ENCODE measurements around the gene GCA.

Gene GCA

DNA sequence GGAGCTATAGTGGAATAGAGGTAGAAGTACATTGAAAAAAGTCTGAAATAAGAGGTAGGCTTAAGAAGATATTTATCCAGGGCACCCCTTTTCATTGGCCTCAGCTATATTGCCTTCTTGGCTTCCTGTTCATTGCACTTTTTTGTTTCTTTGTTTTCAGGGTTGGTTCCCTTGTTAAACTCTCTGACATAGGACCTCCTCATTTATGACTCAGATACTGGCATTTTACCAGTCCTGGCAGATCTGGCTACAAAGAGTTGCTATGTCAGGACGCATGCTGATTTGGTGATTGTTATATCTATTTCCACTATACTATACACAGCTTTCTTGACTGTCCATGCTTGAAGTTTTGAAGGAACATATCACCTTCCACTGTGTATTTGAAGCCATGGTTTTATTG is 60.0 kb downstream of the GCA start:
- DNase-seq: no peak
- TF ChIP-seq POLR2A (IDR thresholded peaks at IDR 0.05; ENCODE audit: low read length): no peak
- TF ChIP-seq GATA1 (IDR thresholded peaks at IDR 0.05; ENCODE audit: low read depth, low read length): no peak
